ENCODE data around the gene DDR1.
A peak's percentile ranks its signal among the peaks of the same experiment; 100 is the strongest.
"Not testable (repeated sequence)": the region's sequence is repeated elsewhere in the genome, so short reads cannot be mapped to it uniquely, and the experiment has no call there.

Gene DDR1

GRCh38 chr6:30854285-30855040 lies 29.9 kb upstream of the DDR1 start:
- no peak for DNase-seq (ENCODE audit: low read depth)

- DNase-seq (ENCODE audit: low read depth): no peak
Measured at GRCh38 chr6:30855429-30856075, 28.8 kb upstream of the DDR1 start.

- DNase-seq (ENCODE audit: low read depth): no peak
Measured at GRCh38 chr6:30857112-30857511, 27.2 kb upstream of the DDR1 start.

GRCh38 chr6:30857549-30857948 lies 26.8 kb upstream of the DDR1 start:
- no peak for DNase-seq (ENCODE audit: low read depth)

GRCh38 chr6:30859726-30860125 lies 24.6 kb upstream of the DDR1 start:
- DNase-seq (ENCODE audit: low read depth): not testable (repeated sequence)

GRCh38 chr6:30861257-30862048 lies 22.9 kb upstream of the DDR1 start:
- no peak for DNase-seq (ENCODE audit: low read depth)

GRCh38 chr6:30862156-30862875 lies 22.0 kb upstream of the DDR1 start:
- no peak for DNase-seq (ENCODE audit: low read depth)

GRCh38 chr6:30864325-30864724 lies 20.0 kb upstream of the DDR1 start:
- DNase-seq (ENCODE audit: low read depth): no peak

- not testable (repeated sequence) for DNase-seq (ENCODE audit: low read depth)
Measured at GRCh38 chr6:30869241-30869749, 15.0 kb upstream of the DDR1 start.

GRCh38 chr6:30870546-30870945 lies 13.8 kb upstream of the DDR1 start:
- DNase-seq (ENCODE audit: low read depth): no peak

- DNase-seq (ENCODE audit: low read depth): no peak
Measured at GRCh38 chr6:30871592-30872183, 12.6 kb upstream of the DDR1 start.

- DNase-seq (ENCODE audit: low read depth): no peak
Measured at GRCh38 chr6:30873137-30873640, 11.1 kb upstream of the DDR1 start.

- DNase-seq (ENCODE audit: low read depth): not testable (repeated sequence)
Measured at GRCh38 chr6:30873795-30874194, 10.5 kb upstream of the DDR1 start.

GRCh38 chr6:30875244-30876038 lies 8.9 kb upstream of the DDR1 start:
- DNase-seq (ENCODE audit: low read depth): no peak

- DNase-seq (ENCODE audit: low read depth): no peak
Measured at GRCh38 chr6:30876039-30876730, 8.1 kb upstream of the DDR1 start.

- peak; percentile 53 for DNase-seq (ENCODE audit: low read depth)
Measured at GRCh38 chr6:30877419-30878262, 6.7 kb upstream of the DDR1 start.

- DNase-seq (ENCODE audit: low read depth): no peak
Measured at GRCh38 chr6:30879684-30880427, 4.5 kb upstream of the DDR1 start.

- no peak for DNase-seq (ENCODE audit: low read depth)
Measured at GRCh38 chr6:30880698-30881252, 3.5 kb upstream of the DDR1 start.
